Activated T-helper 2 cell treated with anti-CD3 and anti-CD28 coated beads, Interferon-gamma antibody, Interleukin-2, Interleukin-4, amounts not matched to agents 10 μg/mL and 5 μg/mL and 100 μg/mL, durations not matched to agents 14 hours and 24 hours and 36 hours (primary cell): ENCODE data around the gene PRKACA. TPM values are rescaled to one million over a fixed set of nuclear protein-coding genes. Genes with fewer than 3 reads are reported as not detected.

ENCODE experiments used
- DNase-seq: peaks from one replicate; pipeline ENCODE4 v3.0.0; 2021; ENCODE audit warnings: low spot score
- H3K27ac Mint-ChIP-seq: one replicate; pipeline ENCODE4 v1.8.0; 2021; ENCODE audit warnings: mixed read lengths
- H3K27me3 Mint-ChIP-seq: one replicate; pipeline ENCODE4 v1.8.0; 2021; ENCODE audit warnings: low read depth, mixed read lengths
- H3K36me3 Mint-ChIP-seq: one replicate; pipeline ENCODE4 v1.8.0; 2021; ENCODE audit warnings: low read depth, mixed read lengths
- H3K4me1 Mint-ChIP-seq: one replicate; pipeline ENCODE4 v1.8.0; 2021; ENCODE audit warnings: low read depth, mixed read lengths
- H3K4me3 Mint-ChIP-seq: one replicate; pipeline ENCODE4 v1.8.0; 2021; ENCODE audit warnings: low read depth, mild to moderate bottlenecking, moderate library complexity, mixed read lengths
- H3K9me3 Mint-ChIP-seq: one replicate; pipeline ENCODE4 v1.8.0; 2021; ENCODE audit warnings: mixed read lengths
- intact Hi-C: fragments of 100-400 bp; cut with micrococcal nuclease; formaldehyde crosslinking; loops from one replicate; pipeline ENCODE4 v1.15.1; 2023
- total RNA-seq: library from RNA; stranded (reverse); gene quantifications from 2 replicates; pipeline ENCODE4 v1.2.3, GENCODE V29; 2022

Gene PRKACA
- total RNA-seq, 1 donor from 2014 or later, result 76.8 TPM

DNA sequence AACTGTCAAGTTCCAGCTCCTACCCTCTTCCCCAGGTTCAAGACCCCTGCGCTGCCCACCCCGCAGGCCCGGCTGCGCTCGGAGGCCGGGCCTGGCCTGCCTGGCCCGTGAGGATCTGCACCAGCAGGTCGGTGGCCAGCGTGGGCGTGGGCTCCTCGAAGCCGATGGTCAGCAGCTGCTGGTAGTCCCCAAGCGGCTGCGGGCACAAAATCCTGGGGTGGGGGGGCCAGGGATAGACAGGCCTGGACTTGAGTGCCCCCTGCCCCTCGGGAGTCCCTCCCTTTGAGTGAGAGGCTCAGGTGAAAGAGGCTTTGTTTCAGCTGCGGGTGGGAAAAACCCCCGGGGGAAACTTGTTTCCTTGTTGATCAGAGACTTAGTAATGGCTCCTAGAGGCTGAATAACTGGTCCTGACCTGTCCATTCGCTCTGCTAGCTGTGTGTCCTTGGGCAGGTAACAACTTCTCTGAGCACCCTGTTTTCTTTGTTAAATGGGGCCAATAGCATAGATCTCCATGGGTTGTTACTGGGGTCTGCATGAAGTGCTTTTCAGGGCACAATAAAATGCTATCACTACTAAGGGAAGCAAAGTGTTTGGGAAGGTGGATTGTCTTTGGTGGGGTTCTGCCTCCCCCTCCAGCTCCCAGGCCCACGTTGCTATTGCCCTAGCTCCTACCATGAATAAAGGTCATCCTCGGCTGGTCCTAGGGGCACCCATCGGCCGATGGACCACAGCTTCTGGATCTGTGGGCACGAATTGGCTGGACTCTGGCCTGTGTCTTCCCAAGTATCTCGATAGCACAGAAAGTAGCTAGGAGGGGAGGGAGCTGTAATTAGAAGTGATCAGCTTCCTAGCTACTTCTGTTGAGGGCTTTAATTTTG lies 35.5 kb downstream of the PRKACA start:
- peaks cover 10% of the 10 kb centered on the region for H3K36me3 Mint-ChIP-seq
- DNase-seq, result no peak
- H3K27ac Mint-ChIP-seq, result peak overlapping the region; percentile 93
- no peaks in the 10 kb centered on the region for H3K9me3 Mint-ChIP-seq
- peaks cover 7% of the 10 kb centered on the region for H3K4me1 Mint-ChIP-seq
- no peaks in the 10 kb centered on the region for H3K27me3 Mint-ChIP-seq
- H3K4me3 Mint-ChIP-seq, result peak overlapping the region; percentile 93
- intact Hi-C loops, result loop anchor here (1.0 to 10.0 kb wide), 5 partner anchors 9 to 297 kb away; partner anchors contain the start of genes ASF1B and PRKACA

GRCh38 chr19:14080887-14081796 lies 36.4 kb downstream of the PRKACA start:
- Mint-ChIP-seq H3K27me3 (no peaks in the 10 kb centered on the region), H3K36me3 (peaks cover 5% of the 10 kb centered on the region), H3K4me1 (peaks cover 7% of the 10 kb centered on the region), H3K9me3 (no peaks in the 10 kb centered on the region), H3K27ac (peak overlapping the region; percentile 93), H3K4me3 (peak overlapping the region; percentile 93)
- intact Hi-C loops, result loop anchor here (1.0 to 10.0 kb wide), 5 partner anchors 8 to 296 kb away; partner anchors contain the start of genes ASF1B and PRKACA
- peak; percentile 99 for DNase-seq

DNA sequence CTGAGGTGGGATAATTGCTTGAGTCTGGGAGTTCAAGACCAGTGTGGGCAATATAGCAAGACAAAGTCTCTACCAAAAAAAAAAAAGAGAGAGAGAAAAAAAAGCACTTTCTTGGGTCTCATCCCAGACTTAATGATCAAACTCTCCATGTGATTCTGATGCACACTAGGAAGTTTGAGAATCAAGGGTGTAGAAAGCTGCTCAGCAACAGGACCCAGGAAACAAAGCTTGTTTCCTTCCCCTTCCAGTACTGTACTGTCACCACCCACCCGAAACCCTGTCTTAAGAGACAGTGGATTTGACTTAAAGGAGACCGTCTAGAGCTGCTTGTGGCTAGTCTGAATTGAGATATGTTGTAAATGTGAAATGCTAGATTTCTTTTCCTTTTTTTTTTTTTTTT lies 39.2 kb downstream of the PRKACA start:
- DNase-seq, result no peak
- intact Hi-C loops, result no loop called here
- H3K9me3 Mint-ChIP-seq, result no peaks in the 10 kb centered on the region

GRCh38 chr19:14073925-14074838 lies 43.4 kb downstream of the PRKACA start:
- H3K4me3 Mint-ChIP-seq, result peak overlapping the region; percentile 97
- H3K36me3 Mint-ChIP-seq, result no peaks in the 10 kb centered on the region
- H3K27ac Mint-ChIP-seq, result peak overlapping the region; percentile 93
- no peak for DNase-seq
- no peaks in the 10 kb centered on the region for H3K27me3 Mint-ChIP-seq
- H3K9me3 Mint-ChIP-seq, result no peaks in the 10 kb centered on the region
- intact Hi-C loops, result loop anchor here (1.0 to 5.0 kb wide), 6 partner anchors 7 to 194 kb away; partner anchors contain the start of genes ASF1B, PRKACA, RFX1 and SAMD1
- H3K4me1 Mint-ChIP-seq, result peaks cover 8% of the 10 kb centered on the region

More for the DNA sequence above, 39.2 kb downstream of the PRKACA start:
- no peaks in the 10 kb centered on the region for H3K27me3 Mint-ChIP-seq
- peaks cover 11% of the 10 kb centered on the region for H3K4me1 Mint-ChIP-seq
- peaks cover 2% of the 10 kb centered on the region for H3K36me3 Mint-ChIP-seq
- no peak overlapping the region for H3K4me3 Mint-ChIP-seq
- no peak overlapping the region for H3K27ac Mint-ChIP-seq

DNA sequence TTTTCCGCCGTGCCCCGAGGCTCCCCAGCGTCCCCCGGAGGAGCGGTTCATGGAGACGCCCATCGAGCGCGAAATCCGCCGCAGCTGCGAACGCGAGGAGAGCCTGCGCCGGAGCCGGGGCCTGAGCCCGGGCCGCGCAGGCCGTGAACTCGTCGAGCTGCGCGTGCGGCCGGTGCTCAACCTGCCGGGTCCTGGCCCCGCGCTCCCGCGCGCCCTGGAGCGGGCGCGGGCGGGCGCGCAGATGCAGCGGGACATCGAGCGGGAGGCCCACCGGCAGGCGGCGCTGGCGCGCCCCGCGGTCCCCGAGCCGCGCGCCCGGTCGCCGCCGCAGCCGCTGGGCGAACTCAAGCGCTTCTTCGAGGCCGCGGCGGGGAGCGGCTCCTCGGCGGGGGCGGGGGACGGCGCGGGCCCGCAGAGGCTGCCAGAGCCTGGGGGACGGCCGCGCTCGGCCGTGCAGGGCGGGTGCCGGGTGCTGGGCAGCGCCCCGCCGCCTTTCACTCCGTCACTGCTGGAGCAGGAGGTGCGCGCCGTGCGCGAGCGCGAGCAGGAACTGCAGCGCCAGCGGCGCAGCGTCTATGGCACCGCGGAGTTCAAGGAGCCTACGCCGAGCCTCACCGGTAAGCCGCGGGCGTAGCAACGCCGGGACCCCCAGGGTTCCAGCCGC lies 44.2 kb downstream of the PRKACA start:
- intact Hi-C loops, result loop anchor here (1.0 to 5.0 kb wide), 5 partner anchors 8 to 66 kb away; partner anchors contain the start of genes ASF1B, PRKACA, RFX1 and SAMD1

DNA sequence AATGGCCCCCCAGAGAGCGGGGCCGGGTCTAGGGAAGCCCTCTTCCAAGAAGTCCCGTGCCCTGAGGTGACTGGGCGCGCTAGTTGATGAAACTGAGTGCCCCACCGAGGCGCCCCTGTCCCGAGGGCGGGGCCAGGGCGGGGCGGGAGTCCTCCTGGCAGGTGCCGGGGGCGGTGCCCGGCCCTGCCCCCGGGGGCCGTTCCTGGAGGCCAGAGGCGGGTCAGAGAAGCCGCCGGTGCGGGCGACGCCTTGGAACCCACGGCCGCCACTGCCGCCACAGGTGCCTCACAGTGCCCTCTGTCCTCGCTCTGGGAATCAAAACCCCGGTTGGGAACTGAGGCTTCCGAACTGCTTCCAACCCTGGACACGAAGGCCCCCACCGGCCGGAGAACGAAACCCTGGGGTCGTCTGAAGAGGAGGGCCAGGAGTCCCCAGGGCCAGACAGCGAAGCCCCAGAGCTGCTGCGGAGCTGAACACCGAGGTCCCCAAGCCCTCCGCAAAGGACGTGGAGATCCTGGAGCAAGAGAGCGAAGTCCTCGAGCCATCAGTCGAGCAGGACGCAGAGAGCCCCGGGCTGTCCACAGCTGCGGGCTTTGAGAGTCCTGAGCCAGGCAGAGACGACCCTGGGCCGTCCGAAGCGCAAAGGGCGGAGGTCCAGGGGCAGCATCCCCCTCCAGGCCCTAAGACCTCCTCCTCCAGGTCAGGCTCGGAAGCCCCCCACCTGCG lies 44.9 kb downstream of the PRKACA start, which contains the start of gene MISP3:
Gene MISP3 (plus strand): TSS at position 252 of the 726 bp plus-strand sequence. CDS start 524 bp downstream, outside the sequence.
- H3K36me3 Mint-ChIP-seq, result no peaks in the 10 kb centered on the region
- H3K9me3 Mint-ChIP-seq, result no peaks in the 10 kb centered on the region
- intact Hi-C loops, result loop anchor here (1.0 to 5.0 kb wide), 5 partner anchors 9 to 65 kb away; partner anchors contain the start of genes ASF1B, PRKACA, RFX1 and SAMD1
- peak within 1 kb of the TSS; percentile 97 for H3K4me3 Mint-ChIP-seq
- peak; percentile 37 for DNase-seq
- peaks cover 8% of the 10 kb centered on the region for H3K4me1 Mint-ChIP-seq
- H3K27me3 Mint-ChIP-seq, result no peaks in the 10 kb centered on the region
- H3K27ac Mint-ChIP-seq, result peak within 1 kb of the TSS; percentile 93

More for the DNA sequence above, 44.2 kb downstream of the PRKACA start:
- no peaks in the 10 kb centered on the region for H3K36me3 Mint-ChIP-seq
- no peaks in the 10 kb centered on the region for H3K27me3 Mint-ChIP-seq
- no peaks in the 10 kb centered on the region for H3K9me3 Mint-ChIP-seq
- peak; percentile 77 for DNase-seq
- peak overlapping the region; percentile 97 for H3K4me3 Mint-ChIP-seq
- peak overlapping the region; percentile 93 for H3K27ac Mint-ChIP-seq
- H3K4me1 Mint-ChIP-seq, result peaks cover 8% of the 10 kb centered on the region

DNA sequence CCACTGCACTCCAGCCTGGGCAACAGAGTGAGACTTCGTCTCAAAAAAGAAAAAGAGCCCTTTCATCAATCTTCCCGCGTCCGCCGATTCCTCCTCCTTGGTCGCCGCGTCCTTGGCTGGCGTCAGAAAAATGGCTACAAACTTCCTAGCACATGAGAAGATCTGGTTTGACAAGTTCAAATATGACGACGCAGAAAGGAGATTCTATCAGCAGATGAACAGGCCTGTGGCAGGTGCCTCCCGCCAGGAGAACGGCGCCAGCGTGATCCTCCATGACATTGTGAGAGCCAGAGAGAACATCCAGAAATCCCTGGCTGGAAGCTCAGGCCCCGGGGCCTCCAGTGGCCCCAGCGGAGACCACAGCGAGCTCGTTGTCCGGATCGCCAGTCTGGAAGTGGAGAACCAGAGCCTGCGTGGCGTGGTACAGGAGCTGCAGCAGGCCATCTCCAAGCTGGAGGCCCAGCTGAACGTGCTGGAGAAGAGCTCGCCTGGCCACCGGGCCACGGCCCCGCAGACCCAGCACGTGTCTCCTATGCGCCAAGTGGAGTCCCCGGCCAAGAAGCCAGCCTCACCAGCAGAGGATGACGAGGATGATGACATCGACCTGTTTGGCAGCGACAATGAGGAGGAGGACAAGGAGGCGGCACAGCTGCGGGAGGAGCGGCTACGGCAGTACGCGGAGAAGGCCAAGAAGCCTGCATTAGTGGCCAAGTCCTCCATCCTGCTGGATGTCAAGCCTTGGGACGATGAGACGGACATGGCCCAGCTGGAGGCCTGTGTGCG lies 47.1 kb downstream of the PRKACA start:
- no peaks in the 10 kb centered on the region for H3K9me3 Mint-ChIP-seq
- DNase-seq, result no peak
- peaks cover 8% of the 10 kb centered on the region for H3K4me1 Mint-ChIP-seq
- no peaks in the 10 kb centered on the region for H3K36me3 Mint-ChIP-seq
- H3K27ac Mint-ChIP-seq, result no peak overlapping the region
- intact Hi-C loops, result loop anchor here (5.0 kb wide), 2 partner anchors 63 to 67 kb away; partner anchors contain the start of genes ASF1B and RFX1
- H3K4me3 Mint-ChIP-seq, result peak overlapping the region; percentile 33
- peaks cover 2% of the 10 kb centered on the region for H3K27me3 Mint-ChIP-seq

DNA sequence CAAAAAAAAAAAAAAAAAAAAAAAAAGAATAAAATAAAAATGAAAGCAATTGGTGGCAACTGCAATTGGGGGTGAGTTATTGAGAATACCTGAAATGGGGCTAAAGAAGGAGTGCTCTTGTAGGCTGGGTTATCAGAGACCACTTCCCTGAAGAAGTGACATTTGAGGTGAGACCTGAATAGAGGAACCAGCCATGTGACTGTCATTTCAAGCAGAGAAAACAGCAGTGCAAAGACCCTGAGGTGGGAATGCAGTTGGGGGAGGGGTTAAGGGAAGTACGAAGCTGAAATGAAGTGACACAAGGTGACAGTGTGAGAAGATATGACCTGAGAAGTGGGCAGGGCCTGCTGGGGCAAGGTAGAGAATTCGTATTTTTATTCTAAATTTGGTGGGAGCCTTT lies 51.4 kb downstream of the PRKACA start:
- H3K4me1 Mint-ChIP-seq, result peaks cover 5% of the 10 kb centered on the region
- no peaks in the 10 kb centered on the region for H3K36me3 Mint-ChIP-seq
- no peaks in the 10 kb centered on the region for H3K9me3 Mint-ChIP-seq
- H3K4me3 Mint-ChIP-seq, result no peak overlapping the region
- peaks cover 4% of the 10 kb centered on the region for H3K27me3 Mint-ChIP-seq
- DNase-seq, result no peak
- intact Hi-C loops, result no loop called here
- no peak overlapping the region for H3K27ac Mint-ChIP-seq

DNA sequence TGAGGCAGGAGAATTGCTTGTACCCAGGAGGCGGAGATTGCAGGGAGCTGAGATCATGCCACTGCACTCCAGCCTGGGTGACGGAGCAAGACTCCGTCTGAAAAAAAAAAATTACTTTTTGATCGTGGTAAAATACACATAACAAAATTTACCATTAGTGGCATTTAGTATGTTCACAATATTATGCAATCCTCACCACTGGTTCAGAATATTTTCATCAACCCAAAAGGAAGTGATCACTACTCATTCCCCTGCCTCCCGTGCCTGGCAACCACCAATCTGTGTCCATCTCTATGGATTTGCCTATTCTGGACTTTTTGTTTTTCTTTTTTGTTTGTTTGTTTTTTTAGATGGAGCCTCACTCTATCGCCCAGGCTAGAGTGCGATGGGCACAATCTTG lies 54.5 kb downstream of the PRKACA start:
- intact Hi-C loops, result no loop called here
- peaks cover 25% of the 10 kb centered on the region for H3K27me3 Mint-ChIP-seq
- no peak for DNase-seq
- H3K36me3 Mint-ChIP-seq, result no peaks in the 10 kb centered on the region
- no peak overlapping the region for H3K4me3 Mint-ChIP-seq
- no peaks in the 10 kb centered on the region for H3K9me3 Mint-ChIP-seq
- no peak overlapping the region for H3K27ac Mint-ChIP-seq
- peaks cover 15% of the 10 kb centered on the region for H3K4me1 Mint-ChIP-seq

DNA sequence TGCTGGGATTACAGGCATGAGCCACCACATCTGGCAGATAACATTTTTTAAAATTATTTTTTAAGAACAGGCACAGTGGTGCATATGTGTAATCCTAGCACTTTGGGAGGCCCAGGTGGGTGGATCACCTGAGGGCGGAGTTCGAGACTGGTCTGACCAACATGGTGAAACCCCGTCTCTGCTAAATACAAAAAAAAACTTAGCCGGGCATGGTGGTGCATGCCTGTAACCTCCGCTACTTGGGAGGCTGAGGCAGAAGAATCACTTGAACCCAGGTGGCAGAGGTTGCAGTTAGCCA lies 55.1 kb downstream of the PRKACA start:
- Mint-ChIP-seq H3K27me3 (peaks cover 30% of the 10 kb centered on the region), H3K36me3 (no peaks in the 10 kb centered on the region), H3K4me3 (no peak overlapping the region), H3K9me3 (no peaks in the 10 kb centered on the region), H3K4me1 (peaks cover 16% of the 10 kb centered on the region), H3K27ac (no peak overlapping the region)
- intact Hi-C loops, result no loop called here
- DNase-seq, result no peak
